OCI-LY7 (cell line): Measurements from ENCODE around the gene RBM47. TPM values are rescaled to one million over a fixed set of nuclear protein-coding genes. Genes with fewer than 3 reads are reported as not detected.
A peak's percentile ranks its signal among the peaks of the same experiment; 100 is the strongest.

ENCODE experiments used
- BruUV-seq: library from RNA; stranded (reverse); fragments of 400-500 nt; replicated peaks from 2 replicates; lab custom pipeline; 2021; lab: Mats Ljungman, UMichigan
- CTCF ChIA-PET: fragments of 300-600 bp; sonication (Branson Sonifier 250); formaldehyde crosslinking; loops from one replicate; lab custom pipeline; 2022; ENCODE audit warnings: antibody characterized with exemption; ENCODE audit not compliant: unreplicated experiment; lab: Charles Lee
- POLR2A ChIA-PET: fragments of 300-600 bp; sonication (Branson Sonifier 250); formaldehyde crosslinking; loops from one replicate; lab custom pipeline; 2022; ENCODE audit warnings: antibody characterized with exemption; lab: Charles Lee
- DNase-seq: peaks from one replicate; pipeline ENCODE4 v3.0.0-alpha.2; 2015; ENCODE audit warnings: low spot score
- H2AFZ ChIP-seq: fragments of 200-600 bp; sonication (generic), shearing (Covaris generic); 2 replicates; pipeline ENCODE4 v1.6.1; 2014; ENCODE audit warnings: mild to moderate bottlenecking, antibody characterized with exemption, low read length, moderate library complexity
- H3K27ac ChIP-seq: fragments of 200-600 bp; sonication (generic); 2 replicates; pipeline ENCODE4 v1.5.1; 2014; ENCODE audit warnings: mixed run types, low read depth, mild to moderate bottlenecking, moderate library complexity, low read length, inconsistent platforms; ENCODE audit not compliant: poor library complexity, severe bottlenecking
- H3K36me3 ChIP-seq: fragments of 200-600 bp; sonication (generic); 2 replicates; pipeline ENCODE4 v1.6.1; 2014; ENCODE audit warnings: mild to moderate bottlenecking, antibody characterized with exemption, low read length, moderate library complexity, mixed read lengths; ENCODE audit not compliant: insufficient read depth
- H3K4me1 ChIP-seq: fragments of 200-600 bp; sonication (generic); 2 replicates; pipeline ENCODE4 v1.5.1; 2014; ENCODE audit warnings: mild to moderate bottlenecking, low read length; ENCODE audit not compliant: insufficient read depth, poor library complexity, severe bottlenecking
- H3K4me2 ChIP-seq: fragments of 200-600 bp; sonication (generic); 2 replicates; pipeline ENCODE4 v1.6.1; 2014; ENCODE audit warnings: mild to moderate bottlenecking, low read length
- H3K4me3 ChIP-seq: fragments of 200-600 bp; sonication (generic); 2 replicates; pipeline ENCODE4 v1.5.1; 2014; ENCODE audit warnings: mild to moderate bottlenecking, low read depth, low read length; ENCODE audit not compliant: poor library complexity, severe bottlenecking
- H3K79me2 ChIP-seq: fragments of 200-600 bp; sonication (generic); 2 replicates; pipeline ENCODE4 v1.6.1; 2016; ENCODE audit warnings: low read depth, mild to moderate bottlenecking, low read length, moderate library complexity, mixed read lengths; ENCODE audit not compliant: insufficient read depth
- H3K9me2 ChIP-seq: fragments of 200-600 bp; sonication (generic); 2 replicates; pipeline ENCODE4 v1.6.1; 2016; ENCODE audit warnings: mild to moderate bottlenecking, low read length, mixed read lengths; ENCODE audit not compliant: insufficient read depth
- H3K9me3 ChIP-seq: fragments of 200-600 bp; sonication (generic); 2 replicates; pipeline ENCODE4 v1.6.1; 2014; ENCODE audit warnings: mild to moderate bottlenecking, mixed run types, low read length, mixed read lengths
- H4K20me1 ChIP-seq: fragments of 200-600 bp; sonication (generic); 2 replicates; pipeline ENCODE4 v1.6.1; 2014; ENCODE audit warnings: mild to moderate bottlenecking, antibody characterized with exemption, low read length, moderate library complexity, mixed read lengths; ENCODE audit not compliant: insufficient read depth
- CTCF ChIP-seq: fragments of 200-600 bp; sonication (generic); conservative IDR thresholded peaks from 2 replicates; pipeline ENCODE4 v1.5.1; 2014; ENCODE audit warnings: mild to moderate bottlenecking, antibody characterized with exemption, low read length, moderate library complexity, mixed read lengths
- EZH2phosphoT487 ChIP-seq: fragments of 200-600 bp; sonication (generic); IDR thresholded peaks from 2 replicates; pipeline ENCODE4 v1.6.1; 2018; ENCODE audit warnings: low read depth, borderline replicate concordance, mild to moderate bottlenecking, mixed run types, antibody characterized with exemption, low read length, moderate library complexity, mixed read lengths
- intact Hi-C: fragments of 100-400 bp; cut with micrococcal nuclease; formaldehyde crosslinking; loops from one replicate; pipeline ENCODE4 v1.10.0; 2022; ENCODE audit not compliant: unreplicated experiment
- total RNA-seq, 2 experiments: library from RNA; depleted of rRNA in 1 of 2; stranded (reverse); fragments of >200 nt in 1 of 2; shearing (Covaris generic) in 1 of 2; gene quantifications; 2 replicates each; pipeline ENCODE4 v1.2.3, GENCODE V29; 2014 to 2022

RBM47 gene
- total RNA-seq, 2 experiments from 2014 or later = 5.3 to 14.2 TPM

GRCh38 chr4:40621592-40622512 is 7.8 kb downstream of the RBM47 start:
- DNase-seq = peak; percentile 65
- no TSS peak for BruUV-seq
- no peak for TF ChIP-seq CTCF
- TF ChIP-seq EZH2phosphoT487 = no peak
- H3K4me1 ChIP-seq = peaks cover 19% of the 10 kb centered on the region
- H3K9me2 ChIP-seq = no peaks in the 10 kb centered on the region
- no peaks in the 10 kb centered on the region for H3K9me3 ChIP-seq
- H3K27ac ChIP-seq = no peak overlapping the region
- POLR2A ChIA-PET = interaction anchor here (0.6 to 0.7 kb wide), 3 partner anchors 19 to 690 kb away, joined by 3 read pairs; no protein-coding TSS in a partner anchor
- intact Hi-C loops = loop anchor here (5.0 kb wide), 1 partner anchor 60 kb away; no protein-coding TSS in a partner anchor
- CTCF ChIA-PET = no interaction called here
- no peaks in the 10 kb centered on the region for H4K20me1 ChIP-seq
- peak overlapping the region; percentile 48 for H2AFZ ChIP-seq
- H3K79me2 ChIP-seq = no peaks in the 10 kb centered on the region
- peak overlapping the region; percentile 22; the same call in 1 of the 2 replicates for H3K4me2 ChIP-seq
- no peaks in the 10 kb centered on the region for H3K36me3 ChIP-seq
- H3K4me3 ChIP-seq = no peak overlapping the region

GRCh38 chr4:40621229-40621591 is 8.5 kb downstream of the RBM47 start:
- CTCF ChIA-PET = no interaction called here
- peak; percentile 19 for DNase-seq
- Histone ChIP-seq H3K4me2 (peak overlapping the region; percentile 22; the same call in 1 of the 2 replicates), H3K4me3 (no peak overlapping the region), H4K20me1 (no peaks in the 10 kb centered on the region), H3K79me2 (no peaks in the 10 kb centered on the region), H3K36me3 (no peaks in the 10 kb centered on the region), H3K9me3 (no peaks in the 10 kb centered on the region), H3K9me2 (no peaks in the 10 kb centered on the region), H2AFZ (peak overlapping the region; percentile 48), H3K4me1 (peaks cover 19% of the 10 kb centered on the region), H3K27ac (no peak overlapping the region)
- POLR2A ChIA-PET = interaction anchor here (0.7 kb wide), 1 partner anchor 71 kb away, joined by 3 read pairs; no protein-coding TSS in a partner anchor
- intact Hi-C loops = loop anchor here (5.0 kb wide), 1 partner anchor 59 kb away; no protein-coding TSS in a partner anchor
- TF ChIP-seq EZH2phosphoT487 (no peak), CTCF (no peak)
- no TSS peak for BruUV-seq
